Fibroblast of mammary gland (primary cell): Measurements from ENCODE around the gene TIMM13.

Experiments used
- DNase-seq: peaks from one replicate; pipeline ENCODE4 v3.0.0-alpha.2; 2010; ENCODE audit warnings: low read depth
- H3K4me3 ChIP-seq: 2 replicates; pipeline ENCODE4 v1.5.1; 2011; ENCODE audit warnings: low read depth, mild to moderate bottlenecking, low read length, moderate library complexity; ENCODE audit not compliant: control insufficient read depth
- TF ChIP-seq, protein P1 (sequence below): conservative IDR thresholded peaks from 2 replicates; pipeline ENCODE4 v1.5.1; 2011; ENCODE audit warnings: low read depth, low read length, inconsistent platforms; ENCODE audit not compliant: control insufficient read depth, insufficient read depth

TIMM13 gene

GRCh38 chr19:2380567-2380966, 46.8 kb downstream of the TIMM13 start:
- TF ChIP-seq, protein P1, sequence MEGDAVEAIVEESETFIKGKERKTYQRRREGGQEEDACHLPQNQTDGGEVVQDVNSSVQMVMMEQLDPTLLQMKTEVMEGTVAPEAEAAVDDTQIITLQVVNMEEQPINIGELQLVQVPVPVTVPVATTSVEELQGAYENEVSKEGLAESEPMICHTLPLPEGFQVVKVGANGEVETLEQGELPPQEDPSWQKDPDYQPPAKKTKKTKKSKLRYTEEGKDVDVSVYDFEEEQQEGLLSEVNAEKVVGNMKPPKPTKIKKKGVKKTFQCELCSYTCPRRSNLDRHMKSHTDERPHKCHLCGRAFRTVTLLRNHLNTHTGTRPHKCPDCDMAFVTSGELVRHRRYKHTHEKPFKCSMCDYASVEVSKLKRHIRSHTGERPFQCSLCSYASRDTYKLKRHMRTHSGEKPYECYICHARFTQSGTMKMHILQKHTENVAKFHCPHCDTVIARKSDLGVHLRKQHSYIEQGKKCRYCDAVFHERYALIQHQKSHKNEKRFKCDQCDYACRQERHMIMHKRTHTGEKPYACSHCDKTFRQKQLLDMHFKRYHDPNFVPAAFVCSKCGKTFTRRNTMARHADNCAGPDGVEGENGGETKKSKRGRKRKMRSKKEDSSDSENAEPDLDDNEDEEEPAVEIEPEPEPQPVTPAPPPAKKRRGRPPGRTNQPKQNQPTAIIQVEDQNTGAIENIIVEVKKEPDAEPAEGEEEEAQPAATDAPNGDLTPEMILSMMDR, result no peak
- DNase-seq, result no peak
- H3K4me3 ChIP-seq, result no peak overlapping the region

- DNase-seq, result no peak
- TF ChIP-seq, protein P1, result no peak
- H3K4me3 ChIP-seq, result no peak overlapping the region
Observed at GRCh38 chr19:2376784-2377519, 50.4 kb downstream of the TIMM13 start.
